Anterior cingulate cortex (tissue), 58 donors: Measurements from ENCODE around the gene NEUROD1.
"Not testable (repeated sequence)": the region's sequence is repeated elsewhere in the genome, so short reads cannot be mapped to it uniquely, and the experiment has no call there.

Experiments used
- DNase-seq, 58 donors: peaks; one replicate each; lab custom pipeline; 2025; lab: John Stamatoyannopoulos, UW

Gene NEUROD1

GRCh38 chr2:181680055-181680936 lies at the start of gene NEUROD1:
TSS of gene NEUROD1 (minus strand) at chr2:181680517. CDS start at chr2:181678860, 1,657 bp downstream.
- DNase-seq = peak in 11 of 58 donors; percentile 11 to 54 (median 37)

- DNase-seq = no peak
Observed at GRCh38 chr2:181725476-181725875, 45.2 kb upstream of the NEUROD1 start.

- DNase-seq = no peak
Observed at GRCh38 chr2:181724662-181725061, 44.3 kb upstream of the NEUROD1 start.

- DNase-seq = no peak
Observed at GRCh38 chr2:181723731-181724130, 43.4 kb upstream of the NEUROD1 start.

- peak in 50 of 58 donors; percentile 1 to 82 (median 32) for DNase-seq
Observed at GRCh38 chr2:181715033-181715630, 34.8 kb upstream of the NEUROD1 start.

GRCh38 chr2:181711051-181711450 lies 30.7 kb upstream of the NEUROD1 start:
- DNase-seq = not testable (repeated sequence)

- DNase-seq = not testable (repeated sequence)
Observed at GRCh38 chr2:181702519-181702918, 22.2 kb upstream of the NEUROD1 start.

- DNase-seq = no peak
Observed at GRCh38 chr2:181698223-181698622, 17.9 kb upstream of the NEUROD1 start.

- no peak for DNase-seq
Observed at GRCh38 chr2:181697571-181697970, 17.3 kb upstream of the NEUROD1 start.

- DNase-seq = no peak
Observed at GRCh38 chr2:181697126-181697525, 16.8 kb upstream of the NEUROD1 start.

- DNase-seq = no peak
Observed at GRCh38 chr2:181694271-181694670, 14.0 kb upstream of the NEUROD1 start.

GRCh38 chr2:181690860-181691259 lies 10.5 kb upstream of the NEUROD1 start:
- DNase-seq = no peak

- no peak for DNase-seq
Observed at GRCh38 chr2:181686576-181687185, 6.4 kb upstream of the NEUROD1 start.

- DNase-seq = no peak
Observed at GRCh38 chr2:181685150-181685688, 4.9 kb upstream of the NEUROD1 start.

- DNase-seq = no peak
Observed at GRCh38 chr2:181684454-181685149, 4.3 kb upstream of the NEUROD1 start.

- no peak for DNase-seq
Observed at GRCh38 chr2:181683518-181684453, 3.5 kb upstream of the NEUROD1 start.

- no peak for DNase-seq
Observed at GRCh38 chr2:181682795-181683517, 2.6 kb upstream of the NEUROD1 start.

- DNase-seq = no peak
Observed at GRCh38 chr2:181682026-181682789, 1.9 kb upstream of the NEUROD1 start.
